AG04450 (cell line): Measurements from ENCODE around the gene SPRED2. TPM values are rescaled to one million over a fixed set of nuclear protein-coding genes. Genes with fewer than 3 reads are reported as not detected.

Source experiments
- CTCF ChIA-PET: fragments of 300-600, 350-600 bp; formaldehyde crosslinking; extraction: SDS; loops from one replicate; lab custom pipeline; 2022; ENCODE audit warnings: antibody characterized with exemption, inconsistent platforms; lab: Charles Lee
- POLR2A ChIA-PET: fragments of 350-600 bp; formaldehyde crosslinking; extraction: SDS; loops from one replicate; lab custom pipeline; 2021; ENCODE audit warnings: antibody characterized with exemption, inconsistent platforms; lab: Yijun Ruan, JAX
- DNase-seq: peaks from one replicate; pipeline ENCODE4 v3.0.0-alpha.2; 2011; ENCODE audit warnings: low read depth, low spot score
- H3K27ac ChIP-seq: one replicate; pipeline ENCODE4 v1.5.1; 2012; ENCODE audit warnings: low read depth, low read length, control low read depth
- H3K27me3 ChIP-seq: one replicate; pipeline ENCODE4 v1.6.0; 2012; ENCODE audit warnings: low read length; ENCODE audit not compliant: control insufficient read depth, insufficient read depth
- H3K4me3 ChIP-seq: 2 replicates; pipeline ENCODE4 v1.5.1; 2011; ENCODE audit warnings: mild to moderate bottlenecking, low read depth, low read length, control low read depth
- H3K9me3 ChIP-seq: 2 replicates; pipeline ENCODE4 v1.5.1; 2012; ENCODE audit warnings: low read length; ENCODE audit not compliant: control insufficient read depth, insufficient read depth
- polyA plus RNA-seq: library from polyadenylated mRNA; depleted of rRNA; stranded (reverse); fragments of >200 nt; gene quantifications from 2 replicates; pipeline ENCODE4 v1.2.3, GENCODE V29; 2011
- TF ChIP-seq, protein P1 (sequence below): IDR thresholded peaks from 2 replicates; pipeline ENCODE4 v1.5.1; 2011; ENCODE audit warnings: low read depth, low read length, control low read depth, inconsistent platforms

SPRED2 gene
- polyA plus RNA-seq, 1 experiment: 18.6 TPM

DNA sequence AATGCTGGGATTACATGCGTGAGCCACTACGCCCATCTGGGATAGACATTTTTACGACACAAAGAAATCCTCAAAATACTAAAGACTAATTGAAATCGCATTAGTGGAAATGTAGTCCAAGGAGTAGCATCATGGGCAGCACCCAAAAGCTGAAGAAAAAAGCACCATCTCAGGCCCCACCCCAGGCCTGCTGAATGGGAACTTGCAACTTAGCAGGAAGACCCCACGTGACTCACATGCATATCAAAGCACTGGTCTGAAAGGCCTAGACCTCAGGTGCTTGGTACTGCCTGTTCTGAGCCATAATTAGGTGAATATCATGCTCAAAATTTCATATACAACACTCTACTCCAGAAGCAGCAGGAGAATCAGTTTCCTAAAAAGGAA is 28.9 kb downstream of the SPRED2 start:
- H3K27me3 ChIP-seq: no peaks in the 10 kb centered on the region
- CTCF ChIA-PET: no interaction called here
- H3K27ac ChIP-seq: no peak overlapping the region
- DNase-seq: no peak
- no peak overlapping the region for H3K4me3 ChIP-seq
- H3K9me3 ChIP-seq: no peaks in the 10 kb centered on the region; the same call in 1 of the 2 replicates
- POLR2A ChIA-PET: no interaction called here
- TF ChIP-seq, protein P1, sequence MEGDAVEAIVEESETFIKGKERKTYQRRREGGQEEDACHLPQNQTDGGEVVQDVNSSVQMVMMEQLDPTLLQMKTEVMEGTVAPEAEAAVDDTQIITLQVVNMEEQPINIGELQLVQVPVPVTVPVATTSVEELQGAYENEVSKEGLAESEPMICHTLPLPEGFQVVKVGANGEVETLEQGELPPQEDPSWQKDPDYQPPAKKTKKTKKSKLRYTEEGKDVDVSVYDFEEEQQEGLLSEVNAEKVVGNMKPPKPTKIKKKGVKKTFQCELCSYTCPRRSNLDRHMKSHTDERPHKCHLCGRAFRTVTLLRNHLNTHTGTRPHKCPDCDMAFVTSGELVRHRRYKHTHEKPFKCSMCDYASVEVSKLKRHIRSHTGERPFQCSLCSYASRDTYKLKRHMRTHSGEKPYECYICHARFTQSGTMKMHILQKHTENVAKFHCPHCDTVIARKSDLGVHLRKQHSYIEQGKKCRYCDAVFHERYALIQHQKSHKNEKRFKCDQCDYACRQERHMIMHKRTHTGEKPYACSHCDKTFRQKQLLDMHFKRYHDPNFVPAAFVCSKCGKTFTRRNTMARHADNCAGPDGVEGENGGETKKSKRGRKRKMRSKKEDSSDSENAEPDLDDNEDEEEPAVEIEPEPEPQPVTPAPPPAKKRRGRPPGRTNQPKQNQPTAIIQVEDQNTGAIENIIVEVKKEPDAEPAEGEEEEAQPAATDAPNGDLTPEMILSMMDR: no peak

DNA sequence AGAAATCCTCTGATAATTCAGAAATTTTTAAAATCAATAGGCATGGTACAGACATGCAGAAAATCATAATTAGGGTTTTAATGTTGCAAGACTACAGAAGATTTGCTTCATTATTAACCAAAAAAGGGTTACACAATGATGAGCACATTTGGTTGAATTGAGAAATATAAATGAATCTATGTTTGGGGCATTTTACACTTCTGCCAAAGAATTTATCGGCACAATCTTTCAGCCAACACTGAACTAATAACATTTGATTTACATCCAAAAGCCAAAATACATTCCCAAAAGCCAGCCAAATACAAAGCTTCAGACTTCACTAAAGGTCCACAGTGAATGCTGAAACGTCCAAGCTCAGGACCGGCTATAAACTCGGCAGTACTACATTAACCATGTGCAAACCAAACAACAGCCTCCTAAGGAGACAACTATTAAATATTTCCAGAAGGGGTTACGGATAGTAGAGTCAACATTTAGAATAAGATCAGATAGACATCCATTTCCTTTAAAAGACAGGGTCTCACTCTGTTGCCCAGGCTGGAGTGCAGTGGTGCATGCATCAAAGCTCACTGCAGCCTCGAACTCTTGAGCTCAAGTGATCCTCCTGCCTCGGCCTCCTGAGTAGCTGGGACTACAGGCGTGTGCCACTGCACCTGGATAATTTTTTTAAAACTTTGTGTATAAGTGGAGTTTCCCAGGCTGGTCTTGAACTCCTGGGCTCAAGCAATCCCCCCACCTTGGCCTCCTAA is 29.4 kb downstream of the SPRED2 start:
- no peaks in the 10 kb centered on the region for H3K27me3 ChIP-seq
- no peaks in the 10 kb centered on the region; the same call in 1 of the 2 replicates for H3K9me3 ChIP-seq
- CTCF ChIA-PET: no interaction called here
- no peak overlapping the region for H3K4me3 ChIP-seq
- no peak for DNase-seq
- no peak overlapping the region for H3K27ac ChIP-seq
- TF ChIP-seq, protein P1: no peak
- POLR2A ChIA-PET: no interaction called here

GRCh38 chr2:65402323-65402722 is 30.1 kb downstream of the SPRED2 start:
- POLR2A ChIA-PET: no interaction called here
- CTCF ChIA-PET: no interaction called here
- no peaks in the 10 kb centered on the region; the same call in 1 of the 2 replicates for H3K9me3 ChIP-seq
- H3K4me3 ChIP-seq: no peak overlapping the region
- DNase-seq: no peak
- H3K27me3 ChIP-seq: no peaks in the 10 kb centered on the region
- H3K27ac ChIP-seq: no peak overlapping the region
- TF ChIP-seq, protein P1: no peak

DNA sequence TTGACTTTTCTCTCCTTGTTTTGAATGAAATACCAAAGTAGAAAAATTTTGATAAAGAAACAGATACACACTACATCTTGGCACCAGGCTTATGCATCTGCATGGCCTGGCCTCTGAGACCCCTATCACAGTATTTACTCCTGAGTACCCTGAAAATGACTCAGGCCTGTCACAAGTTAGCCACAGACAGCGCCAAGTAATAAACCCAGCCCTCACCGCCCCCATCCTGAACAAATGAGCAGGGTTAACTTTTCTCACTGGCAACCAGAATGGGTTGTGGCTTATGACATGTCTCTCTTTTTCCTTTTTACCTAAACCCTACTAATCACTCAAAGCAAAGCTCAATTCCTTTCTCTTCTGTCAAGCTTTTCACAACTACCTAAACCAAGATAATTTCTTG is 35.3 kb downstream of the SPRED2 start:
- Histone ChIP-seq H3K4me3 (no peak overlapping the region), H3K27ac (no peak overlapping the region), H3K27me3 (no peaks in the 10 kb centered on the region), H3K9me3 (no peaks in the 10 kb centered on the region; the same call in 1 of the 2 replicates)
- POLR2A ChIA-PET: interaction anchor here (0.7 kb wide), 1 partner anchor 39 kb away, joined by 3 read pairs; no protein-coding TSS in a partner anchor
- no peak for DNase-seq
- CTCF ChIA-PET: interaction anchor here (1.4 kb wide), 1 partner anchor 132 kb away, joined by 3 read pairs; no protein-coding TSS in a partner anchor
- TF ChIP-seq, protein P1: no peak

- H3K4me3 ChIP-seq: no peak overlapping the region
- POLR2A ChIA-PET: interaction anchor here (0.7 kb wide), 1 partner anchor 40 kb away, joined by 3 read pairs; no protein-coding TSS in a partner anchor
- TF ChIP-seq, protein P1: no peak
- peak overlapping the region; percentile 22 for H3K27ac ChIP-seq
- CTCF ChIA-PET: no interaction called here
- DNase-seq: no peak
- no peaks in the 10 kb centered on the region for H3K9me3 ChIP-seq
- no peaks in the 10 kb centered on the region for H3K27me3 ChIP-seq
Measured at GRCh38 chr2:65396348-65397026, 35.9 kb downstream of the SPRED2 start.
